GM15510 (cell line): ENCODE measurements around the gene MXRA8.

ENCODE experiments used
- POLR2A ChIP-seq: IDR thresholded peaks from 3 replicates; pipeline ENCODE4 v1.6.1; 2011; ENCODE audit warnings: borderline replicate concordance; ENCODE audit not compliant: insufficient read length; ENCODE audit errors: extremely low read depth

MXRA8 gene

GRCh38 chr1:1373815-1374588, 15.6 kb upstream of the MXRA8 start:
- TF ChIP-seq POLR2A = no peak

GRCh38 chr1:1373051-1373814, 14.9 kb upstream of the MXRA8 start:
- no peak for TF ChIP-seq POLR2A

- no peak for TF ChIP-seq POLR2A
These were observed 13.7 kb upstream of the MXRA8 start for GRCh38 chr1:1371746-1372711.

- TF ChIP-seq POLR2A = no peak
These were observed 13.0 kb upstream of the MXRA8 start for GRCh38 chr1:1371364-1371745.

- no peak for TF ChIP-seq POLR2A
These were observed 12.5 kb upstream of the MXRA8 start for GRCh38 chr1:1370771-1371300.

GRCh38 chr1:1367315-1367714, 9.0 kb upstream of the MXRA8 start:
- TF ChIP-seq POLR2A = no peak

- TF ChIP-seq POLR2A = no peak
These were observed 8.3 kb upstream of the MXRA8 start for GRCh38 chr1:1366699-1367066.

- TF ChIP-seq POLR2A = no peak
These were observed 7.7 kb upstream of the MXRA8 start for GRCh38 chr1:1365875-1366698.

- TF ChIP-seq POLR2A = no peak
These were observed 5.9 kb upstream of the MXRA8 start for GRCh38 chr1:1364266-1364665.

GRCh38 chr1:1361982-1362423, 3.6 kb upstream of the MXRA8 start:
- TF ChIP-seq POLR2A = no peak

- TF ChIP-seq POLR2A = no peak
These were observed 3.1 kb upstream of the MXRA8 start for GRCh38 chr1:1361233-1361981.

GRCh38 chr1:1360506-1361169, 2.3 kb upstream of the MXRA8 start:
- TF ChIP-seq POLR2A = no peak
